RWPE1 (cell line): ENCODE data around the gene FSTL4.

Experiments used
- CTCF ChIA-PET: fragments of 350-600 bp; sonication (Branson Sonifier 250); formaldehyde crosslinking; extraction: SDS; loops from one replicate; lab custom pipeline; 2021; lab: Yijun Ruan, JAX
- POLR2A ChIA-PET: fragments of 400-600 bp; formaldehyde crosslinking; extraction: SDS; loops from one replicate; lab custom pipeline; 2020; ENCODE audit warnings: antibody characterized with exemption; ENCODE audit not compliant: low non-redundant PET; lab: Yijun Ruan, JAX
- DNase-seq: peaks from one replicate; pipeline ENCODE4 v3.0.0; 2012; ENCODE audit warnings: low spot score
- H3K27ac ChIP-seq: fragments of 450-650 bp; 2 replicates; pipeline ENCODE4 v1.5.1; 2017
- CTCF ChIP-seq: fragments of 450-650 bp; conservative IDR thresholded peaks from 2 replicates; pipeline ENCODE4 v1.5.1; 2017; ENCODE audit warnings: low read depth, mild to moderate bottlenecking

The FSTL4 gene

GRCh38 chr5:133381571-133382365, 230.6 kb downstream of the FSTL4 start:
- ChIA-PET POLR2A (no interaction called here), CTCF (no interaction called here)
- DNase-seq, result no peak
- H3K27ac ChIP-seq, result no peak overlapping the region
- no peak for TF ChIP-seq CTCF

GRCh38 chr5:133381041-133381440, 231.3 kb downstream of the FSTL4 start:
- TF ChIP-seq CTCF, result no peak
- DNase-seq, result no peak
- H3K27ac ChIP-seq, result no peak overlapping the region
- ChIA-PET POLR2A (no interaction called here), CTCF (interaction anchor here (0.6 kb wide), 1 partner anchor 16 kb away, joined by 3 read pairs; no protein-coding TSS in a partner anchor)

- no peak for DNase-seq
- no peak for TF ChIP-seq CTCF
- H3K27ac ChIP-seq, result no peak overlapping the region
- ChIA-PET POLR2A (no interaction called here), CTCF (no interaction called here)
Observed at GRCh38 chr5:133377736-133378135, 234.6 kb downstream of the FSTL4 start.

- no peak overlapping the region for H3K27ac ChIP-seq
- POLR2A ChIA-PET, result no interaction called here
- CTCF ChIA-PET, result interaction anchor here (0.5 kb wide), 1 partner anchor 233 kb away, joined by 4 read pairs; no protein-coding TSS in a partner anchor
- no peak for DNase-seq
- TF ChIP-seq CTCF, result no peak
Observed at GRCh38 chr5:133376986-133377385, 235.4 kb downstream of the FSTL4 start.

GRCh38 chr5:133373121-133373870, 239.0 kb downstream of the FSTL4 start:
- DNase-seq, result peak; percentile 87
- CTCF ChIA-PET, result interaction anchor here (0.6 kb wide), 2 partner anchors 43 to 254 kb away, joined by 3 read pairs; no protein-coding TSS in a partner anchor
- POLR2A ChIA-PET, result no interaction called here
- no peak for TF ChIP-seq CTCF
- H3K27ac ChIP-seq, result peak overlapping the region; percentile 35; the same call in 1 of the 2 replicates

GRCh38 chr5:133372293-133372937, 239.9 kb downstream of the FSTL4 start:
- no peak for TF ChIP-seq CTCF
- no peak for DNase-seq
- no peak overlapping the region for H3K27ac ChIP-seq
- CTCF ChIA-PET, result no interaction called here
- POLR2A ChIA-PET, result no interaction called here
